ENCODE results near the gene DNAJB9. TPM values are rescaled to one million over a fixed set of nuclear protein-coding genes. Genes with fewer than 3 reads are reported as not detected.

The DNAJB9 gene
- total RNA-seq, 3 donors from 2014 or later, result 13.2 to 19.2 (median 16.6) TPM

DNA sequence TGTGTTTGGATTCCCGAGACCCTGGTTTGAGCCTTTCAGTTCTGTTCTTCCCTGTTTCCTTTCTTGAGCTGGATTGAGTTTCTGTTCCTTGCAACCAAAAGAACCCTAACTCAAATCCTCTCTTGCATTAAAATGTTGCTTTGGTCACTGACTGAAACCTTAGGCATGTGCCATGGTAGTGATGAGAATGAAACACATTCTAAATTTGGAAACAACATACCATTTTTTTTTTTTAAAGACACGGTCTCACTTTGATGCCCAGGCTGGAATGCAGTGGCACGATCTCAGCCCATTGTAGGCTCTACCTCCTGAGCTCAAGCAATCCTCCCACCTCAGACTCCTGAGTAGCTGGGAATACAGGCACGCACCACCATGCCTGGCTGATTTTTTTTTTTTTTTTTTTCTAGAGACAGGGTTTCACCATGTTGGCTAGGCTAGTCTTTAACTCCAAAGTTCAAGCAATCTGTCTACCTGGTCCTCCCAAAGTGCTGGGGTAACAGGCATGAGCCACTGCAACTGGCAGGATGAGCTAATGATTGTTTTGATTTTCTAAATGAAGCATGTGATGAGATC, 8.5 kb upstream of the DNAJB9 start:
- Histone ChIP-seq H3K4me1 (ENCODE audit: low read depth) (no peaks in the 10 kb centered on the region), H3K36me3 (ENCODE audit: low read depth) (no peaks in the 10 kb centered on the region), H3K9me3 (peaks cover 19% of the 10 kb centered on the region), H3K4me3 (no peak overlapping the region)
- no peak for ATAC-seq
- intact Hi-C loops (cut with DNase I, micrococcal nuclease), result no loop called here
- TF ChIP-seq, protein P1, sequence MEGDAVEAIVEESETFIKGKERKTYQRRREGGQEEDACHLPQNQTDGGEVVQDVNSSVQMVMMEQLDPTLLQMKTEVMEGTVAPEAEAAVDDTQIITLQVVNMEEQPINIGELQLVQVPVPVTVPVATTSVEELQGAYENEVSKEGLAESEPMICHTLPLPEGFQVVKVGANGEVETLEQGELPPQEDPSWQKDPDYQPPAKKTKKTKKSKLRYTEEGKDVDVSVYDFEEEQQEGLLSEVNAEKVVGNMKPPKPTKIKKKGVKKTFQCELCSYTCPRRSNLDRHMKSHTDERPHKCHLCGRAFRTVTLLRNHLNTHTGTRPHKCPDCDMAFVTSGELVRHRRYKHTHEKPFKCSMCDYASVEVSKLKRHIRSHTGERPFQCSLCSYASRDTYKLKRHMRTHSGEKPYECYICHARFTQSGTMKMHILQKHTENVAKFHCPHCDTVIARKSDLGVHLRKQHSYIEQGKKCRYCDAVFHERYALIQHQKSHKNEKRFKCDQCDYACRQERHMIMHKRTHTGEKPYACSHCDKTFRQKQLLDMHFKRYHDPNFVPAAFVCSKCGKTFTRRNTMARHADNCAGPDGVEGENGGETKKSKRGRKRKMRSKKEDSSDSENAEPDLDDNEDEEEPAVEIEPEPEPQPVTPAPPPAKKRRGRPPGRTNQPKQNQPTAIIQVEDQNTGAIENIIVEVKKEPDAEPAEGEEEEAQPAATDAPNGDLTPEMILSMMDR (IDR thresholded peaks at IDR 0.05), result no peak
- DNase-seq, result no peak

DNA sequence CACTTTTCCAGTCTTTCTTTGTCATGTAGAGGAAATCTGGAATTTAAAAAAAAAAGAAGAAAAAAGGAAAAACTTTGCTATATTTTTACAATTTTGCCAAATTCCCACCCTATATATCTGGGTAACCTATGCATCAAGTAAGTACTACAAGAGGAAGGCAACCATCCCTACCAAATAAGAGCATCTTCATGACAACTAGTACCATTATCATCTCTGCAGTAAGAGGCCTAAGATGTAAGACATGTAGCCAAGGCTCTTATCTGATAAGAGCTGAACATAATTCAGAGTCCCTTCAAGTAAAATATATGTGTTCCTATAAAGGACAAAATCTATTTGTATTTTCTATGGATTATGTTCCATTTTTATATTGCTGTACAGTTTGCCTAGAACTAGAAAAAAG, 3.7 kb upstream of the DNAJB9 start:
- DNase-seq (no peak), ATAC-seq (no peak)
- H3K4me1 ChIP-seq (ENCODE audit: low read depth), result peaks cover 10% of the 10 kb centered on the region
- H3K36me3 ChIP-seq (ENCODE audit: low read depth), result no peaks in the 10 kb centered on the region
- H3K4me3 ChIP-seq, result no peak overlapping the region
- no peaks in the 10 kb centered on the region for H3K9me3 ChIP-seq
- intact Hi-C loops (cut with DNase I, micrococcal nuclease), result loop anchor here in 1 of 2 donors (5.0 kb wide), 1 partner anchor 39 kb away; the partner anchor contains the start of gene PNPLA8
- TF ChIP-seq, protein P1 (IDR thresholded peaks at IDR 0.05), result no peak

DNA sequence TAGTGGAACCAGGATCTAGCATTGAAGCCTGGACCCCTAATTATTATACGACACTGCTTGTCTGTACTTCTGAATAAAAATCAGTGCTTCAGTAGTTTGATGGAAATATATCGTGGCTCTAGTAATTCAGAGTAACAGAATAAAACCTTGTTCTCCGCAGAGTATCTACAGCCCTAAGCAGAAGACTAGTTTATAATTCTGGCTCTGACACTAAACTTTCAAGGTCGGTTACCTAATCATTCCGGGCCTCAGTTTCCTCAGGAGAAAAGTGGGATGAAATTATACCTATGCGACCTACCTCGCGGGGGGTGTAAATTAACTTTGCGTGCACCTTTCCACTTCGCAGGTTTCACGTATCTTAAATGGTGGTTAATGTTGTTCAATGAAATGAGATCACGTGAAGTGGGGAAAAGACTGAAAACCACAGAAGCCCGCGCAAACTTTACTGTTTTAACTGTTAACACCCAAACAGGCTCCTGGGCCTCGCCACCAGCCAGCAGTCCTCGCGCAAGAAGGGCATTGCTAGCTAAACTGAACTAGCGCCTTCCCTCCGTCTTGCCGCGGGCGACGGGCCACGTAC, 783 bp upstream of the DNAJB9 start:
- DNase-seq, result no peak
- intact Hi-C loops (cut with DNase I, micrococcal nuclease), result loop anchor here in 1 of 2 donors (5.0 kb wide), 1 partner anchor 42 kb away; the partner anchor contains the start of gene PNPLA8
- H3K36me3 ChIP-seq (ENCODE audit: low read depth), result no peaks in the 10 kb centered on the region
- no peak for ATAC-seq
- peak overlapping the region; percentile 92 for H3K4me3 ChIP-seq
- H3K9me3 ChIP-seq, result no peaks in the 10 kb centered on the region
- peaks cover 15% of the 10 kb centered on the region for H3K4me1 ChIP-seq (ENCODE audit: low read depth)
- TF ChIP-seq, protein P1 (IDR thresholded peaks at IDR 0.05), result no peak

DNA sequence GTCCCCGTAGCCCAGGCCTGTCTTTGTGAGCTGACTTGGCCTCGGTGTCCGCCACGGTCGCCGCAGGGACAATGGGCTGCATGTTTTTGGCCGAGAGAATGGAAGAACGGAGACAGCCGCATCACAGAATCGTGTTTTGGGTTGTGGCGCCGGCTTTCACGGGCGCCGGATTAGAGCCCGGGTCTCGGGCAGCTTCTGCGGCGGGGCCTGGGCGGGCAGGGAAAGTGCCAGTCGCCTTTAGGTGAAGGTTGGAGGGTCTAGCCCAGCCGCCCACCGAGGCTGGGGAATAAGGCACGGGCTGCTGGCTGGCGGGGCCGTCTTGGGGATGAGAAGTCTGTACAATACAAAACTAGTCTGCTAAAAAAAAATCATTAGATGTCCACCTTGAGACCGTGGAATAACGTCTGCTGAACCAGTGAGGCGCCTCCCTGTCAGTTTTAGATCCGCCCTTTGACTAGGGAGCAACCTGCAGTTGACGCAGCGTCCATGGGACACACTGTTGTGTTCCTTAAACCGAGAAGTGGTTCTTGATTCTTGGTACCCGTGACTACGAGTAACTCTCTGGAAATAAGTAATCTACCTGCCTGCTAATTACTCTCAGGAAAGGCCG, 577 bp downstream of the DNAJB9 start:
- TF ChIP-seq, protein P1 (IDR thresholded peaks at IDR 0.05), result no peak
- peak overlapping the region; percentile 92 for H3K4me3 ChIP-seq
- intact Hi-C loops (cut with DNase I, micrococcal nuclease), result loop anchor here in 1 of 2 donors (2.0 kb wide), 1 partner anchor 45 kb away; no protein-coding TSS in a partner anchor
- H3K9me3 ChIP-seq, result no peaks in the 10 kb centered on the region
- ATAC-seq (peak; percentile 68), DNase-seq (peak; percentile 67 to 73 (median 68))
- peaks cover 15% of the 10 kb centered on the region for H3K4me1 ChIP-seq (ENCODE audit: low read depth)
- no peaks in the 10 kb centered on the region for H3K36me3 ChIP-seq (ENCODE audit: low read depth)

DNA sequence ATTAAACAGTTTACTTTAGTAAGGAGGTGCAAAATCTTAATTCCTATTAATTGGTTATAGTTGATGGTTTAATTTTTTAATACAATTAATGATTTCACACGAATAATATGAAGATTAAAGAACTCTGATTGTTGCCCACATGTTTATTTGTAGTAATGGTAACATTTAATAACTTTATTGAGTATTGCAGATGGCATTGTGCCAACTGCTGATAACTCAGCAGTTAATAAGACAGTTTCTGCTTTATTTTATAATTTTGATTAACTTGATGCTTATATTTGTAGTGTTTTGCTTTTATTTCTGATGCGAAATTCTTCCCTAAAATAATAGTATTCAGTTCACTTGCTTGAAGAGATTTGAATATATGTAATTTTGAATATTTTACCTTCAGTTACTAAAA, 2.8 kb downstream of the DNAJB9 start:
- ATAC-seq (no peak), DNase-seq (no peak)
- peaks cover 10% of the 10 kb centered on the region for H3K4me1 ChIP-seq (ENCODE audit: low read depth)
- intact Hi-C loops (cut with DNase I, micrococcal nuclease), result no loop called here
- H3K36me3 ChIP-seq (ENCODE audit: low read depth), result no peaks in the 10 kb centered on the region
- TF ChIP-seq, protein P1 (IDR thresholded peaks at IDR 0.05), result no peak
- H3K4me3 ChIP-seq, result no peak overlapping the region
- H3K9me3 ChIP-seq, result no peaks in the 10 kb centered on the region
